ENCODE measurements around the gene RPL37.
"Not testable (repeated sequence)": the region's sequence is repeated elsewhere in the genome, so short reads cannot be mapped to it uniquely, and the experiment has no call there.

Gene RPL37

GRCh38 chr5:40797273-40798011 is 37.6 kb downstream of the RPL37 start:
- DNase-seq (ENCODE audit: low read depth): no peak
- TF ChIP-seq CTCF (IDR thresholded peaks at IDR 0.05; ENCODE audit: control insufficient read depth, insufficient read depth, low read depth, low read length, missing control alignments): no peak
- peak overlapping the region; percentile 95 for H3K4me3 ChIP-seq (ENCODE audit: control insufficient read depth, low read depth, low read length)

GRCh38 chr5:40796487-40796889 is 38.5 kb downstream of the RPL37 start:
- DNase-seq (ENCODE audit: low read depth): no peak
- H3K4me3 ChIP-seq (ENCODE audit: control insufficient read depth, low read depth, low read length): peak overlapping the region; percentile 95; the same call in 1 of the 2 replicates
- TF ChIP-seq CTCF (IDR thresholded peaks at IDR 0.05; ENCODE audit: control insufficient read depth, insufficient read depth, low read depth, low read length, missing control alignments): no peak

GRCh38 chr5:40794877-40795276 is 40.1 kb downstream of the RPL37 start:
- H3K4me3 ChIP-seq (ENCODE audit: control insufficient read depth, low read depth, low read length); DNase-seq (ENCODE audit: low read depth): not testable (repeated sequence)

GRCh38 chr5:40794340-40794739 is 40.7 kb downstream of the RPL37 start:
- not testable (repeated sequence) for DNase-seq (ENCODE audit: low read depth); H3K4me3 ChIP-seq (ENCODE audit: control insufficient read depth, low read depth, low read length)

GRCh38 chr5:40792691-40793090 is 42.3 kb downstream of the RPL37 start:
- DNase-seq (ENCODE audit: low read depth); H3K4me3 ChIP-seq (ENCODE audit: control insufficient read depth, low read depth, low read length): not testable (repeated sequence)

- no peak overlapping the region for H3K4me3 ChIP-seq (ENCODE audit: control insufficient read depth, low read depth, low read length)
- TF ChIP-seq CTCF (IDR thresholded peaks at IDR 0.05; ENCODE audit: control insufficient read depth, insufficient read depth, low read depth, low read length, missing control alignments): no peak
- no peak for DNase-seq (ENCODE audit: low read depth)
Observed at GRCh38 chr5:40791715-40792139, 43.3 kb downstream of the RPL37 start.

- no peak for DNase-seq (ENCODE audit: low read depth)
- no peak overlapping the region for H3K4me3 ChIP-seq (ENCODE audit: control insufficient read depth, low read depth, low read length)
- no peak for TF ChIP-seq CTCF (IDR thresholded peaks at IDR 0.05; ENCODE audit: control insufficient read depth, insufficient read depth, low read depth, low read length, missing control alignments)
Observed at GRCh38 chr5:40790947-40791593, 44.0 kb downstream of the RPL37 start.

GRCh38 chr5:40788941-40789340 is 46.1 kb downstream of the RPL37 start:
- H3K4me3 ChIP-seq (ENCODE audit: control insufficient read depth, low read depth, low read length); DNase-seq (ENCODE audit: low read depth): not testable (repeated sequence)

GRCh38 chr5:40787986-40788385 is 47.0 kb downstream of the RPL37 start:
- TF ChIP-seq CTCF (IDR thresholded peaks at IDR 0.05; ENCODE audit: control insufficient read depth, insufficient read depth, low read depth, low read length, missing control alignments): no peak
- DNase-seq (ENCODE audit: low read depth): no peak
- no peak overlapping the region for H3K4me3 ChIP-seq (ENCODE audit: control insufficient read depth, low read depth, low read length)

- DNase-seq (ENCODE audit: low read depth); H3K4me3 ChIP-seq (ENCODE audit: control insufficient read depth, low read depth, low read length): not testable (repeated sequence)
Observed at GRCh38 chr5:40786664-40787063, 48.4 kb downstream of the RPL37 start.

Data from AG09309 (cell line).